CD4-positive, alpha-beta T cell treated with Interleukin-10 for 1 hour (primary cell): ENCODE data around the gene DDX53.

Source experiments
- DNase-seq: peaks from one replicate; pipeline ENCODE4 v3.0.0-alpha.2; 2020

DDX53 gene

GRCh38 chrX:22999696-23000223, at the start of gene DDX53:
TSS of gene DDX53 (plus strand) at chrX:22999960. CDS start at chrX:23000058, 98 bp downstream.
- DNase-seq, result no peak

- no peak for DNase-seq
Measured at GRCh38 chrX:22950269-22951266, 49.2 kb upstream of the DDX53 start.

GRCh38 chrX:22952010-22952409, 47.8 kb upstream of the DDX53 start:
- DNase-seq, result no peak

- DNase-seq, result no peak
Measured at GRCh38 chrX:22958250-22958649, 41.5 kb upstream of the DDX53 start.

GRCh38 chrX:22959204-22959920, 40.4 kb upstream of the DDX53 start:
- no peak for DNase-seq

GRCh38 chrX:22963196-22963595, 36.6 kb upstream of the DDX53 start:
- no peak for DNase-seq

- DNase-seq, result no peak
Measured at GRCh38 chrX:22968494-22968893, 31.3 kb upstream of the DDX53 start.

GRCh38 chrX:22969411-22969810, 30.3 kb upstream of the DDX53 start:
- DNase-seq, result no peak

GRCh38 chrX:22970861-22971260, 28.9 kb upstream of the DDX53 start:
- no peak for DNase-seq

- DNase-seq, result no peak
Measured at GRCh38 chrX:22974616-22975015, 25.1 kb upstream of the DDX53 start.

- DNase-seq, result no peak
Measured at GRCh38 chrX:22975786-22976185, 24.0 kb upstream of the DDX53 start.

GRCh38 chrX:22985958-22986357, 13.8 kb upstream of the DDX53 start:
- no peak for DNase-seq

GRCh38 chrX:22987452-22987851, 12.3 kb upstream of the DDX53 start:
- no peak for DNase-seq

- DNase-seq, result no peak
Measured at GRCh38 chrX:23003116-23003515, 3.4 kb downstream of the DDX53 start.

- no peak for DNase-seq
Measured at GRCh38 chrX:23008431-23009099, 8.8 kb downstream of the DDX53 start.

- no peak for DNase-seq
Measured at GRCh38 chrX:23012162-23012561, 12.4 kb downstream of the DDX53 start.

- DNase-seq, result no peak
Measured at GRCh38 chrX:23012636-23013035, 12.9 kb downstream of the DDX53 start.

GRCh38 chrX:23013366-23013765, 13.6 kb downstream of the DDX53 start:
- no peak for DNase-seq

- DNase-seq, result no peak
Measured at GRCh38 chrX:23031600-23031999, 31.8 kb downstream of the DDX53 start.

GRCh38 chrX:23035493-23035892, 35.7 kb downstream of the DDX53 start:
- no peak for DNase-seq

GRCh38 chrX:23046443-23046842, 46.7 kb downstream of the DDX53 start:
- no peak for DNase-seq

GRCh38 chrX:23048806-23049573, 49.2 kb downstream of the DDX53 start:
- no peak for DNase-seq
